ENCODE results near the gene RBM20.
"Not testable (repeated sequence)": the region's sequence is repeated elsewhere in the genome, so short reads cannot be mapped to it uniquely, and the experiment has no call there.

The RBM20 gene

GRCh38 chr10:110708776-110709443, 64.8 kb downstream of the RBM20 start:
- DNase-seq: no peak

- DNase-seq: no peak
Observed at GRCh38 chr10:110709444-110709828, 65.3 kb downstream of the RBM20 start.

- no peak for DNase-seq
Observed at GRCh38 chr10:110709964-110710587, 65.9 kb downstream of the RBM20 start.

- no peak for DNase-seq
Observed at GRCh38 chr10:110710621-110711020, 66.5 kb downstream of the RBM20 start.

- DNase-seq: no peak
Observed at GRCh38 chr10:110711382-110711781, 67.2 kb downstream of the RBM20 start.

GRCh38 chr10:110714356-110714755, 70.2 kb downstream of the RBM20 start:
- DNase-seq: no peak

- DNase-seq: no peak
Observed at GRCh38 chr10:110717781-110718589, 73.8 kb downstream of the RBM20 start.

- no peak for DNase-seq
Observed at GRCh38 chr10:110721406-110722038, 77.4 kb downstream of the RBM20 start.

GRCh38 chr10:110723224-110723891, 79.2 kb downstream of the RBM20 start:
- DNase-seq: no peak

GRCh38 chr10:110724116-110724921, 80.2 kb downstream of the RBM20 start:
- DNase-seq: no peak

GRCh38 chr10:110724937-110725336, 80.8 kb downstream of the RBM20 start:
- DNase-seq: no peak

GRCh38 chr10:110725801-110726630, 81.9 kb downstream of the RBM20 start:
- DNase-seq: no peak

GRCh38 chr10:110727785-110728184, 83.6 kb downstream of the RBM20 start:
- DNase-seq: not testable (repeated sequence)

- no peak for DNase-seq
Observed at GRCh38 chr10:110730345-110731050, 86.4 kb downstream of the RBM20 start.

GRCh38 chr10:110733218-110733952, 89.2 kb downstream of the RBM20 start:
- DNase-seq: no peak

- DNase-seq: no peak
Observed at GRCh38 chr10:110735620-110736027, 91.5 kb downstream of the RBM20 start.

GRCh38 chr10:110737886-110738634, 93.9 kb downstream of the RBM20 start:
- no peak for DNase-seq

GRCh38 chr10:110739811-110740271, 95.7 kb downstream of the RBM20 start:
- no peak for DNase-seq

GRCh38 chr10:110742801-110743200, 98.7 kb downstream of the RBM20 start:
- DNase-seq: no peak

Measured in stimulated activated CD4-positive, alpha-beta T cell treated with anti-CD3 and anti-CD28 coated beads, Interleukin-2, amount 100 ng/mL, for 48 hours (primary cell).